Sciatic nerve (tissue), 1 donor: Measurements from ENCODE around the gene GOLGA2. TPM values are rescaled to one million over a fixed set of nuclear protein-coding genes. Genes with fewer than 3 reads are reported as not detected.

Experiments
- microRNA-seq: library from miRNA; unstranded; fragments of <30 nt; microRNA quantifications from one replicate; pipeline ENCODE4 v1.2.0, GENCODE V29; 2020
- total RNA-seq: library from RNA; stranded (reverse); fragmentation: NEBNext Ultra II Directional; extraction: Animal tissue kit (Norgen Biotek cat#: 25700); gene quantifications from one replicate; pipeline ENCODE4 v1.2.1, GENCODE V29; 2021
- donor health status: DM: no; HTN: no; CAD: no.

GOLGA2 gene
- total RNA-seq, 1 donor from 2014 or later = 119 TPM

Small RNAs within 50 kb of the gene (microRNA-seq; reads per million reads assigned to microRNA genes)
- gene MIR199B = 1,845 reads per million, percentile 87 among the genes with 10 or more reads in this experiment
- 1.1 reads per million for gene MIR3154

Other genes starting within 250 kb of the GOLGA2 start
- 7.8 TPM for gene NAIF1, start 208.7 kb downstream of the GOLGA2 start, total RNA-seq
- 21.0 TPM for gene SLC25A25, start 207.8 kb downstream of the GOLGA2 start, total RNA-seq
- gene PTGES2, start 148.3 kb downstream of the GOLGA2 start, total RNA-seq = 33.8 TPM
- gene LCN2, start 126.6 kb downstream of the GOLGA2 start, total RNA-seq = 6.0 TPM
- gene BBLN, start 115.7 kb downstream of the GOLGA2 start, total RNA-seq = 42.1 TPM
- 140 TPM for gene CIZ1, start 84.4 kb downstream of the GOLGA2 start, total RNA-seq
- 52.7 TPM for gene DNM1, start 72.6 kb downstream of the GOLGA2 start, total RNA-seq
- 19.6 TPM for gene SWI5, start 269 bp upstream of the GOLGA2 start, total RNA-seq
- gene TRUB2, start 46.4 kb upstream of the GOLGA2 start, total RNA-seq = 13.0 TPM
- gene COQ4, start 46.8 kb upstream of the GOLGA2 start, total RNA-seq = 28.9 TPM
- gene SLC27A4, start 64.5 kb upstream of the GOLGA2 start, total RNA-seq = 13.9 TPM
- 41.9 TPM for gene URM1, start 95.4 kb upstream of the GOLGA2 start, total RNA-seq
- gene CERCAM, start 144.8 kb upstream of the GOLGA2 start, total RNA-seq = 41.7 TPM
- 28.1 TPM for gene ODF2, start 180.0 kb upstream of the GOLGA2 start, total RNA-seq
- 19.3 TPM for gene GLE1, start 228.7 kb upstream of the GOLGA2 start, total RNA-seq